GM21528 (cell line): ENCODE measurements around the gene MPP2.
"Not testable (repeated sequence)": the region's sequence is repeated elsewhere in the genome, so short reads cannot be mapped to it uniquely, and the experiment has no call there.

Experiments
- ATAC-seq: cut with Tn5 transposase; IDR thresholded peaks from one replicate; pipeline ENCODE4 v1.9.1; 2021; ENCODE audit warnings: mild to moderate bottlenecking, moderate library complexity; ENCODE audit not compliant: unreplicated experiment, low FRiP score

The MPP2 gene

DNA sequence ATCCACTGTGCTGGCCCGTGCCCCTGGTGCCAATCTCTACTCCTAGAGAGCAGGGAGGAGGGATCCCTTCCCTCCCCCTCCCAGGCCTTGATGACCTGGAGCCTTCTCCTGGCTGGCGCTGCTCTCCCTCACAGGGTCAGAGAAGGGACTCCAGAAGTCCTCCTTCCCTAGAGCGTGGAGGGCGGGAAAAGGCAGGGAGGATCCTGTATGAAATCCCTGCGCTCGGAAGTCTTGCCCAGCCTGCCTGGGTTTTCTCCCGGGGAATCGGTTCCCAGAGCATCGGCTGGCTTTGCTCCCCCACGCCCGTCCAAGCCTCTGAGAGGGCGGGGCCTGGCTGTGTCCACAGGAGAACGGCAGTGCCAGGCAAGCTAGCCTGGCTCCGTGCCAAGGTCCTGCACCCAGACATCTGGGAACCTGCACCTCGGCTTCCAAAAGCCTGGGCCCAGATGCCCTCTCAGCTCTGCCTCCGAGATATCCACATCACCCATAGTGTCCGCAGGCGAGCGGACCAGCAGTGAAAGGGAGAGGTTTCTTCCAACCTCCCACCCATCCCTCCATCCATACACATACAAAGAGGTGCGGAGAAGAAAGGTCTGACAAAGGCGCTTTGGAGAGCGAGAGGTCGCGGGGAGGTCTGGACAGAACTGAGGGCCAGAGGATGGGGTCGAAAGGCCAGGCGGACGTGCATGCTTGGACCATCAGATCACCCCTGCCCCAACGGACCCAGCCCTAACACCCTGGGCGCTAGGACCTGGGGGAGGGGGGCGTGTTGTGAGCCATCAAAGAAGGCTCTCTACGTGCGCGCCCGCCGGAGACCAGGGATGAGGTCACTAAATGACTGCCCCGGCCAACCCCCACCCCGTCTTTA is 1.1 kb downstream of the MPP2 start:
- no peak for ATAC-seq

DNA sequence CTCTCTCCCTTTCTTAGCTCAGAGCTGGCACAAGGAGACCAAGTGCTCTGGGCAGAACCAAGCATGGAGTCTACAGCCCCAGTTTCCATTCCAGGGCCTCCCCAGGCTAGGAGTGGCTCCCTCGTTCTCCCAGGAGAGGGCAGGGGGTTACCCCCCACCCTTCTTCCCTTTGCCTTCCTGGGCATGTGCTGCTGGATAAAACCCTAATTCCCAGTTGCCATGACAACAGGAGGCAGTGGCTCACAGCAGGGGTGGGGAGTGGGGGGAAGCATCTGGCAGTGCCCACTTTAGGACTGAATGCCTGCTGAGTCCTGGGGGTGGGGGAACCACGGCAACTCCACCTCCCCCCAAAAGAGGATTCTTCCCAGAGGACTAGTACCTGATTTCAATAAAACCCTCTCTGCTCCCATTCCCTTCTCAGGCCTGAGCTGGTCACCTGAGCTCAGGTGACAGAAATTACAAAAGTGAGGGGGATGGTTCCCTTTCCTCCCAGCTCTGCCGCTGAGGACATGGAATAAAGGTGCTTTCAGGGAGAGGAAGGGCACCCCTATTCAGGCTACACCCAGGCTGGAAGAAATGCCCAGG is 1.8 kb downstream of the MPP2 start:
- ATAC-seq = no peak

DNA sequence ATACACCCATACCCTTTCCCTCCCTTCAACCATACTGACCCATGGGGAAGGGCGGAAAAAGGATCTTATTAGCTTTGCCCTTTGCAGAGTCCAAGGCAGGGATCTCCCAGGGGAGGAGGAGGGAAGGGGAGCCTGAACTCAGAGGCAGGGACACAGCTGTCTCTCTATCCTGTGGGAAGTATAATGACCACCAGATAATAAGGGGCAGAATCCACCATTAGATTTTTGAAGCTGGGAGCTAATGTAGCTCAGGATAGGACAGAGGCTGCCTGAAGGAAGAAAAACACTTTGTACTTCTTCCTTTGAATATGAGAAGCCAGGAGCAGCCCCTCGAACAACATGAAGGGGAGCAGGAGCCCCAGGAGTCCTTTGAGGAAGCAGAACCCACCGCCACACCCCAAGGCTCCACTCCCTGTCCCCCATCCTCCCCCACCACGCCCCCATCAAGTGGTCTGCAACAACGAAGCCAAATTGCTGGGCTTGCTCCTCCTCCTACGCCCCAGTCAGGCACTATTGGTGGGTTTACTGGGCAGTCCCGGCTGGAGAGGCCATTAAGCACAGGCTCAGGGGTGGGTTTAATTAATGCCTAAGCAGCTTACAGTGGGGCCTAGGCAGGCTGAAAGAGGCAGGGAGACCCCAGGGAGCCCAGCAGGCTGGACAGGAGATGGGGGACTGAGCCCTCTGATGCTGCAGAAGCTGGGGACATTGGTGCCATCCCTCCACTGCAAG is 5.3 kb downstream of the MPP2 start:
- no peak for ATAC-seq

DNA sequence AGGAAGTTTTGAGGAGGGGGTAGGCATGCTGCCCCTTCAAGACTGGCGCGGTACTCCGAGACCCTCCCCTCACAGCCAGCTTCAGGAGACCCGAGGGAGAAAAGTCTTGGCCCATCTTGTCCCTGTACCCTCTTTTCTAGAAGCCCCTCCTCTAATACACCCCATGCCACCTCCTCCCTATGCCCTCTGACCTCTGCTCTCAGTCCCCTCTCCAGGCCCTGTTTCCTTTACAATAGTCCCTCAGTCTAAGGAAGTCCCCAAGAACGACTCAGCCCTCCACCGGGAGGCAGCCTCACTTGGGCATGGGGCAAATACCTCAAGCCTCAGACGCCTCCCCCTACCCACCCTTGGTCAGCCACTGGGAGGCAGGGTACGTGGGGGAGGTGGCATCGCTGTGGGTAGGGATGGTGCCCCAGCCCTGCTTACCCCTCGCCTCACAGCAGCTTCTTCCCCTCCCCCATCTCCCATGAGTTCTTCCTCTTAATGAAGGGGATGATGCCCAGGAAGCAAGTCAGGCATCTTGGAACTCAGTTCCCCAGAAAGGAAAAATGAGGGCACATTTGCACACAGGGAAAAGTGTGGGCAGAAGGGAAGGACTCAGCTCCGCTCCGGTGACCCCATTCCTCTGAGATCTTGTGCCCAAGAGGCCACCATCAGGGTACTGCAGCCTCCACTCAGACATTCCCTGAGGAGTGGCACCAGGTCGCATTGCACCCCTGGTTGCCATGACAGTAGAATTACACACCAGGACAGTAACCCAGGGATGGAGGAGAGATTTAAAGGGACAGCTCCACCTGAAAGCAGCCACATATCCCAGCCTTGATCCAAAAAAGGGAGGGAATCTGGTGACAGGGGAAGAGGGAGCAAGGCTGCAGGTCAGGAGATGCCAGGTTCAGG is 6.2 kb downstream of the MPP2 start:
- no peak for ATAC-seq

DNA sequence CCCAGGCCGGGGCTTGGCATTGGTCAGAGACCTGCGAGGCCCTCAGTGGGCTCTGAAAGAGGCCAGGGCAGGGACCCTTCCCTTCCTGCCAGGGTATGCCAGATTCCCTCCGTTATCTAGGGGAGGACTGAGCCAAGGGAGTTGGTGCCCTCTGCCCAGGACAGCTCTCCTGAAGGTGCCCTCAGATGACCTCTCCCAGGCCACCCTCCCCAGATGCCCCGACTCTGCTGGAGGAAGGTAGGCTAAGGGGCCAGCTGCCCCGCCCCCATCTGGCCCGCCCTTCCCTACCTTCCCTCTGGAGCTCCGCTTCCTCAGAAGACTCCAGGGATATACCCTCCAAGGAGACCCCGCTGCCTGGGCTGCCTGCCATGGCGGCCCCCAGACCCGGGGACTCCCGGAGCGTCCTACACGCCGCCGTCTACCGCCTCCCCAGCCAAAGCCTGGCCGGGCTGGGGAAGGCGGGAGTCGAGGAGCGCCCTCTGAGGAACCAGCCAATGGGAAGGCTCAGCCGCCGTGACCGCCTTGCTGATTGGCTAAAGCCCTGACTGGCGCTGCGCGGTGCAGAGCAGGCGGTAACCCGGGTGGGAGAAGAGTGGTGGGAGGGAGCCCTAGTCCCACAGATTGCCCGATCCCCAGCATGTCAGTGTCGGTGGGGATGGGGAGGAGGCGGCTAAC is 7.0 kb downstream of the MPP2 start:
- ATAC-seq = no peak

DNA sequence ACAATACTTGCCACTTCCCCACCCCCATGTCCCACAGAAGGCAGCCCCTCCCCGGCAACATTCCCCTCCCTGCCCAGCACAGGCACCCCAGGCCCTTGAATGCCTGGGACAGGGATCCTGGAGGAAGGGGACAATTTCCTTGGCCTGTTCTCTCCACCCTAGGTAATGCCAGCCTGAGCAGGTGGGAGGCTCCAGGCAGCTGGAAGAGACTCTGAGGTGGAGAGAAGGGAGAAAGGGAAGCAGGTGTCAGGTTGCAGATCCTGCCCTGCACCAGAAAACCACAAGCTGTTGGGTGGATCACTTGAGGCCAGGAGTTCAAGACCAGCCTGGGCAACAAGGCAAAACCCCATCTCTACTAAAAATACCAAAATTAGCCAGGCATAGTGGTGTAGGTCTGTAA is 8.9 kb downstream of the MPP2 start:
- ATAC-seq = no peak

DNA sequence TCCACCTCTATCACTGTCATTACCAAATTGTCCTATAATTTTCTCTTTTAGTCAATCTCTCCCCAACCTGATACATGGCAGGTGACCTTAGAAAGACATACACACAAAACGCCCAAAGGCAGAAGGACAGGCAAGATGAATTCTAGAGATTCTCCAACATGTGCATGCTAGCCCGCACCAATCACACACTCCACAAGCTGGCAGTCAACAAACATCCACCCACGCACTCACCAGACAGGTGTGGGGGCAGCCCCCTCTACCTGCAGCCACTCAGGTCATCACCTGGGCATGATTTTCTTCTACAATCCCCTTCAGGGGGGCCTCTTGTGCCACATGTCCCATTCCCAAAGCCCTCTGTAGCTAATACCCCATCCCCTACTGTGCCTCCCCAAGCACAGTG is 9.5 kb downstream of the MPP2 start:
- no peak for ATAC-seq

DNA sequence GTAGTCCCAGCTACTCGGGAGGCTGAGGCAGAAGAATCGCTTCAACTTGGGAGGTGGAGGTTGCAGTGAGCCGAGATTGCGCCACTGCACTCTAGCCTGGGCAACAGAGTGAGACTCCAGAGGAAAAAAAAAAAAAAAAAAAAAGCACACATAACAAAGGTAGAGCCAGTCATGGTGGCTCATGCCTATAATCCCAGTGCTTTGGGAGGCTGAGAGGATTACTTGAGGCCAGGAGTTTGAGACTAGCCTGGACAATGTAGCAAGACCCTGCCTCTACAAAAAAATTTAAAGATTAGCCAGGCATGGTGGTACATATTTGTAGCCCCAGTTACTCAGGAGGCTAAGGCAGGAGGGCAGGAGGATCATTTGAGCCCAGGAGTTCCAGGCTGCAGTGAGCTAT is 12.8 kb downstream of the MPP2 start:
- ATAC-seq = not testable (repeated sequence)

DNA sequence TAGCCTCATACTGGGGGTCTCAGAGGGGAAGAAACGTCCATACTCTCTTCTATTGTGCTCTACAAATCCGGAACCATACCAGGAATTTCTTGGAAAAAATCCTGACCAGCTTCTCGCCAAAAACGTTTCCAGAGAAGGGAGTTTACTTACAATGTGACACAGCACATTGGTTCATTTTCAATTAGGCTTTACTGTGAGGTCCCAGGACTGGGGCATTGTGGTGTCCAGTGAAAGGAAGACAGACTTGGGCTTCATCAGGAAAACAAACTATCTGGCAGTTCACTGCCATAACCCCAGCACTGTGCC is 14.7 kb downstream of the MPP2 start:
- ATAC-seq = no peak

DNA sequence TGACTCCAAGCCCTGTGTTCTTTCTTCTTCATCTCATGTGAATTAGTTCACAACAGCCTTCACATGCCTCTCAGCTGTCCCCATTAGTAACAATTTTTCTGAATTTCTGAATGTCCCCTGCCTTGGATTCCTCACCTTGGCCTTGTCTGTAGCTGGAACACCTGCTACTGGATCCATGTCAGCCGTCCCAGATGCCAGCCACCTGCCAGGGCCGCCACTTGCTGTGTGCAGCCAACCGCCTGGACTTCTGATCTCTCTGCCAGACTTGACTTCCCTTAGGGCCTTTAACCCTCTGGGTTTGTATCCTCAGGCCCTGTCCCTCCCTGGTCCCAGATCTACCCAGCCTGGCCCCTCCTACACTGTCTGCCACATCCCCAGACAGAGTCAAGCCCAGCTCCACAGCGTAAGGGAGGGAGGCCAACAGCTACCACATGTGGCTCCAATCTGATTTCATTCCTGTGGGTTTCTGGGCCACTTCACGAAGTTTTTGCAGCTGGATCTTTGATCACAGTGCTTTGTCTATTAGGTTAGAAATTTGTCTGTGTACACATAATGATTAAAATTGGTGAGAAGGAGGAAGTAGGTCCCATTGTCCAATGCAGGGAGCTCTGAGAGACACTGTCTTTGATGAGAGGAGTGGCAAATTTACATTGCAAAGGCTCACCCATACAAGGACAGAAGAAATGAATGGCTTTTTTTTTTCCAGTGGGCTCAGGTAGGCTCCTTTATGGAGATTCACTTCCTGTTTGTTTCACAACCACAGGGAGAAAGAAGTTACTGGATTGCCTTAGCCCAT is 15.3 kb downstream of the MPP2 start:
- ATAC-seq = no peak

DNA sequence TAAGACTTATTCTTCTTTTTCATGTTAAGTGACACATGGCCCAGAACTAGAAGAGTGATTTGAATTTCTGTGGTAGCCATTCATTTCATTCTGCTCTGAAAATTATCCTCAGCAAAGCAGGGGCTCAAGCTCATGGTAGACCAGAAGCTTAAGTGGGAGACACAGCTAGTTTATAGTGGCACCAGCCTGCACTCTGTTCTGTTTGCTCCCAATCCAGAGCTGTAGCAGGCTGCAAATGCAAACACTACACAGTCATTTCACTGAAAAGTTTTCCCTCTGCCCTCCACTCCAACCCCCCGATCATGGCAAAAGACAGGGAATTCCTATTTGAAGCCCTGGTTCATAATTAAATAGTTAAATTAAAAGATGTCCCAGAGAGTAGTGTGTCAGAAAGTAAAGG is 17.1 kb downstream of the MPP2 start:
- no peak for ATAC-seq

DNA sequence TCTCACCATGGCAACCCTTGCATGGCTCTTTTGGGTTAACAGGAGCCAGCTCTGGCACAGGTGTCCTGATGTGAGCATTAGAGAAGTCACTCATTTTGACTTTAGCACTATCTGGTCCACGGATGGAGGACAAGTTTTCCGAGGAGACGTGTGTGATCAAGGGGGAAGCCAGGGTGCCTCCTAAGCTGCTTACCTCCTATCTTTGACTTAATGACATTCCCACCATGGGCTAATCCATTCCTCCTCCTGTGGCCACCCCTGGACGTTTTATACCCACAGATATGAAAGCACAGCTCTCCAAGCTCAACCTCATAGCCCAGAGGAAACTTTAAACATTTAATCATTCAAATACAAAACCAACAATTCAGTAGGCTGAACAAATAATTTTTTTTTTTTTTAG is 18.8 kb downstream of the MPP2 start:
- no peak for ATAC-seq

DNA sequence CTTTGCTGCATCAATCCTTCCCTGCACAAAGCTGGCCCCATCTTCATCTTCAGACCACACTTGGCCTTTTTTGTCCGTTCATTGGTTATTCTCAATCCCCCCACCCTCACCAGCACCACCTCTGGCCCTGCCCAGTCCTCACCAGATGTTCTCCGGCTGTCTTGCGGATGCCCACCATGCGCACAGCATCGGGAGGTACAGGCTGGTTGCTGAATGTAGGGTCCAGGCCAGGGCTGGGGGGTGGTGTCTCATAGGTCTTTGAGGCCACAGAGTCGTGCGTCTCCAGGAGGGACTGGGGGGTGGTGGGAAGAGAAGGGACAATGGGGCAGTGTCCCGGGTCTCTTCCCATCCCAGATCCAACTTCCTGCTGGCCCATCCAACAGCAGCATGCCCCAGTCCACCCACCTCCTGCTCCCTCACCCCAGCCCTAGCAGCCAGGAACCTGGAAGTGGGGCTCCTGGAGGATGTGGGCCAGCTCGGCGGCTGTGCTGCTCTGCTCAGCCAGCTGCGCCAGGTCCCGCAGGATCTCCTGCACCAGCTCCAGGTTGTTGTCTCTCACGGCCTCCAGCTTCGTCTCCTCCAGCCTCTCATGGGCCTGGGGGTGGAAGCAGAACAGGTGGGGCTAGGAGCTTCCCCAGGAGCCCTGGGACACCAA is 24.4 kb downstream of the MPP2 start:
- ATAC-seq = no peak

DNA sequence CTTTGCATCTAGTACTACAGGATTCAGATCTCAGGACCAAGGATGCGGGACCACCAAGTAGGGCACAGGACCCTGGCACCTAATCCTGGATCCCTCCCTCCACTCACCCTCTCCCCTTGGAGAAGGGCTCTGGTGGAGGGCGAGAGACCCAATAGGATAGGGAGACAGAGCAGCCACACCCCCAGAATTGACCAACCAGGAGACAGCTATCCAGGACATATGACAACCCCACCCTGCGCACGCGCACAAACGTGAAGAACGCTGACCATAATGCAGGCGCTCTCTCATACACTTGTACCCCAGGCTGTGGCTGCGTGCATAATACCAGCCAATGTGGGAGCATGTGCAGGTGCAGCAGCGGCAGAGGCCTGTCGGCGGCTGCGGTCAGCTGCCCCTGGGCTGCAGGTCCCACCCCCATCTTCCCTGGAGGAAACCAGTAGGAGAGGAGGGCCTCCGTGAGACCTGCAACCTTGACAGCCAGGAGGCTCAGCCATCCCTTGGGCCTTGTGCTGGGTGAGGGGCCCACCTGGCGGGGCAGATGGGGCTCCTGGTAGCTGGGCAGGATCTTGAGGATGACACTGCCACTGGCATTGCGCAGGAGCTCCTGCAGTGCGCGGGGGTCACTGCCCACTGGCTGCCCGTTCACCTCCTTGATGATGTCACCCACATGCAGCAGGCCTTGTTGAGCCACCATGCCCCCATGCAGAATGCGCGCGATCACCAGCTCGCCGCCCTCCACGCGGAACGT is 25.4 kb downstream of the MPP2 start:
- no peak for ATAC-seq

DNA sequence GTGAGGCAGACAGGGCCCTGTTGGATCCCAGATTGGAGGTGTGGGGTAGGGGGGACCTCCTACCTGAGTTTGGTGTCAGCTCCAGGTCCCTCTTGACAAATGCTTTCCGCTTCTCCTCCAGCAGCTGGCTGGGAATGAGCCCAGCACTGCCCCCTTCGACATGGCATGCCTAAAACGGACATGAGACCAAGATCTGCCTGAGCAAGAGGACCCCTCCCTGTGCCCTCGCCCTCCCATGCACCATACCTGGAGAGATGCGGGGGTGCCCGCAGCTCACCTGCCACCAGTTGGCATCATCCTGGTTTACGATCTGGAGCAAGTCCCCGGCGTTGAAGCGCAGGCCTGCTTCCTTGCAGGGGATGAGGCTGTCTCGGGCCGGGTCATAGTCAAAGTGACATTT is 26.2 kb downstream of the MPP2 start:
- no peak for ATAC-seq

DNA sequence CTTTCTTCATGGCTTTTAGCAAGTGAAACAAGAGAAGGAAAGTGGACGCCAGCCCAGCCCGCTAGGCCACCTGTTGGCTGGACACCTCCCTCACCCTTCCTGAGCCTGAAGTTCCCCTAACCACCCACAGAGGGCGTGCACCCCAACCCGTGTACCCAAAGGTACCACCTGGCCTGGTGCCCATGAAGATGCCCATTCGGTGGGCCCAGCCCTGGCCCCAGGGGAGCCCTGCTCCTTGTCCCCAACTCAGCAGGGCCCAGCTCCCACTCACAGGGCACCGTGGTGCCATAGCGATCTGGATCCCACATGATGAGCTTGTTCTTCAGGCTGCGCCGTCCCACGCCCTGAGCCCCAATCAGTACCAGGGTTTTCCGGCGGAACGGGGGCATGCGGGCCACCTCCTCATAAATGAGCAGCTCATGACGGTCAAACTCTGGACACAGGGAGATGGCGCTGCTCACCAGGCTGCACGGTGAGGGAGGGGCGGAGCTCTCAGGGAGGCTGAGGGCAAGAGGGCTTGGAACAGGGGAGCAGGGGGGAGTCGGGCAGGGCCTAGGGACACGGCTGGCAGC is 26.8 kb downstream of the MPP2 start:
- no peak for ATAC-seq

DNA sequence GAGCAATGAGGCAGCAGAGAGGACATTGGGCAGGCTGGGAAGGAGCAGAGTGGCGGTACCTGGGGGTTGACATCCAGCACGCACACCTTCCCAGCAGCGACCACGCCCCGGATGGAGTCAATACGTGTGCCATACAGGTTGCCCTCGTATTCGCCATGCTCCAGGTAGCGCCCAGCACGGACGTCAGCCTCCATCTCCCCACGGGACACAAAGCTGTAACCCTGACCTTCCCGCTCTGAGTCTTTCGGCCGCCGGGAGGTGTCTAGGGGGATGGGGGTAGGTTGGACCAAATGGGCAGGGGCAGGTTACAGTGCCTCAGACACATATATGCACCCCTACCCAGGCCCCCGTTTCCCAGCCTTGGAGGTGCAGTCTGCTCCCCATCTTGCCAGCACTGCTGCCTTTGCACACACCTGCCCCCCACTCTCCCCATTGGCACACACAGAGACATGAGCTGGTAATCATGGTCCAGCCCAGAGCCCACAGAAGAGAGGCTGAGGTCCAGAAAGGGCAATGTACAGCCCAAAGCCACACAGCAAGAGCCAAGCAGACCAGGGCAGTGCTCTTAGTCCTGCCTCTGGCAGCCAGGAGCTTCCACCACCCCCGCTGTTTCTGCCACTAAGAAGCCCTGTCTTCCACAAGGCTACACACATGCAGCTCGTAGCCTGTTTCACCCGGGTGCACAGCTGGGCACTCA is 27.5 kb downstream of the MPP2 start:
- ATAC-seq = no peak
